HG02938 (cell line): Measurements from ENCODE around the gene DNAJC1.
A peak's percentile ranks its signal among the peaks of the same experiment; 100 is the strongest.
"Not testable (repeated sequence)": the region's sequence is repeated elsewhere in the genome, so short reads cannot be mapped to it uniquely, and the experiment has no call there.

Experiments
- ATAC-seq: cut with Tn5 transposase; IDR thresholded peaks from one replicate; pipeline ENCODE4 v1.9.1; 2021; ENCODE audit warnings: mild to moderate bottlenecking, moderate library complexity; ENCODE audit not compliant: unreplicated experiment

Gene DNAJC1, protein sequence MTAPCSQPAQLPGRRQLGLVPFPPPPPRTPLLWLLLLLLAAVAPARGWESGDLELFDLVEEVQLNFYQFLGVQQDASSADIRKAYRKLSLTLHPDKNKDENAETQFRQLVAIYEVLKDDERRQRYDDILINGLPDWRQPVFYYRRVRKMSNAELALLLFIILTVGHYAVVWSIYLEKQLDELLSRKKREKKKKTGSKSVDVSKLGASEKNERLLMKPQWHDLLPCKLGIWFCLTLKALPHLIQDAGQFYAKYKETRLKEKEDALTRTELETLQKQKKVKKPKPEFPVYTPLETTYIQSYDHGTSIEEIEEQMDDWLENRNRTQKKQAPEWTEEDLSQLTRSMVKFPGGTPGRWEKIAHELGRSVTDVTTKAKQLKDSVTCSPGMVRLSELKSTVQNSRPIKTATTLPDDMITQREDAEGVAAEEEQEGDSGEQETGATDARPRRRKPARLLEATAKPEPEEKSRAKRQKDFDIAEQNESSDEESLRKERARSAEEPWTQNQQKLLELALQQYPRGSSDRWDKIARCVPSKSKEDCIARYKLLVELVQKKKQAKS

GRCh38 chr10:22003177-22003963 lies at the start of gene DNAJC1:
DNAJC1 (minus strand) TSS chr10:22003730; CDS start chr10:22003434, 296 bp downstream.
- peak; percentile 91 for ATAC-seq

GRCh38 chr10:22053048-22053447 lies 49.5 kb upstream of the DNAJC1 start:
- no peak for ATAC-seq

DNA sequence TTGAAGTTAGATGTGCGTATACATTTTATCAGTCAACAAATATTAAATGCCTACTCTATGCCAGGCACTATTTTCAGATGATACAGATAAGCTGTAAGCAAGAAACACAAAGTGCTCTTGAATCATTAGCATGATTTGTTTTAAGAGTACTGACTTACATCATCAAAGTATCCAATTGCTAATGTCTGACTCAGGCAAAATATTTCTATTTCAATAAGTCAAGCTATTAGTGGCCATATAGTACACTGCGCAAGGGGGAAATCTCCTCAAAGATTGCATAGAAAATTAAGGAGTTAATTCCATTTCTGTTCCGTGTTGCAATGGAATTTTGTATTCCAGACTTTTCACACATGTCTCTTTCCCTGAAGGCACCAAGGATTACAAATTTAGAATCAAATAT lies 46.1 kb upstream of the DNAJC1 start:
- ATAC-seq, result no peak

DNA sequence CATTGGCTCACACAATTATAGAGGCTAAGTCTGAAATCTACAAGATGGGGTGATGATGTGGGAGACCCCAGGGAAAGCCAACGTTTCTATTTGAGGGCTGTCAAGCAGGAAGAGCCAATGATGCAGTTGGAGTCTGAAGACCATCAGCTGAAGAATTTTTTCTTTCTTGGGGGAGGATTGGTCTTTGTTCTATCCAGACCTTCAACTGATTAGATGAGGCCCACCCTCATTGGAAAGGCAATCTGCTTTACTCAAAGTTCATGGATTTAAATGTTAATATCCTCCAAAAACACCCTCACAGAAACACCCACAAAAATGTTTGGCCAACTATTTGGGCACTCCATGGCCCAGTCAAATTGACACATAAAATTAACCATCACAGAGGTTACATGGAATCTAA lies 44.3 kb upstream of the DNAJC1 start:
- no peak for ATAC-seq

DNA sequence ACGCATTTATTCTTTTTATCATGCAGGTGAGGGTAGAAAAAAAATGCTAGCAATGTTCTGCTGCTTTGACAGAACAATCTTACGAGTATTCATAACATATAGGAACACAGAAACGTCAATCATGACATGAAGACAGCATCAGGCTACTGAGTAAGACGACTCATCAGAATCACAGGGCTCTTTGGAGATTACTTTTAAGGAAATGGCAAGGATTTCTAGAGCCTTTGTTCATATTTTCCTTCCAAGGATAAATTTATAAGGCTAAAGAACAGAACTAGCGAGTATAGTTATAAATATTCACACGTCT lies 39.8 kb upstream of the DNAJC1 start:
- no peak for ATAC-seq

GRCh38 chr10:22042557-22043326 lies 39.2 kb upstream of the DNAJC1 start:
- ATAC-seq, result no peak

GRCh38 chr10:22034333-22034732 lies 30.8 kb upstream of the DNAJC1 start:
- ATAC-seq, result no peak

- ATAC-seq, result not testable (repeated sequence)
These were observed 28.7 kb upstream of the DNAJC1 start for GRCh38 chr10:22032268-22032667.

GRCh38 chr10:22030421-22030820 lies 26.9 kb upstream of the DNAJC1 start:
- ATAC-seq, result no peak

DNA sequence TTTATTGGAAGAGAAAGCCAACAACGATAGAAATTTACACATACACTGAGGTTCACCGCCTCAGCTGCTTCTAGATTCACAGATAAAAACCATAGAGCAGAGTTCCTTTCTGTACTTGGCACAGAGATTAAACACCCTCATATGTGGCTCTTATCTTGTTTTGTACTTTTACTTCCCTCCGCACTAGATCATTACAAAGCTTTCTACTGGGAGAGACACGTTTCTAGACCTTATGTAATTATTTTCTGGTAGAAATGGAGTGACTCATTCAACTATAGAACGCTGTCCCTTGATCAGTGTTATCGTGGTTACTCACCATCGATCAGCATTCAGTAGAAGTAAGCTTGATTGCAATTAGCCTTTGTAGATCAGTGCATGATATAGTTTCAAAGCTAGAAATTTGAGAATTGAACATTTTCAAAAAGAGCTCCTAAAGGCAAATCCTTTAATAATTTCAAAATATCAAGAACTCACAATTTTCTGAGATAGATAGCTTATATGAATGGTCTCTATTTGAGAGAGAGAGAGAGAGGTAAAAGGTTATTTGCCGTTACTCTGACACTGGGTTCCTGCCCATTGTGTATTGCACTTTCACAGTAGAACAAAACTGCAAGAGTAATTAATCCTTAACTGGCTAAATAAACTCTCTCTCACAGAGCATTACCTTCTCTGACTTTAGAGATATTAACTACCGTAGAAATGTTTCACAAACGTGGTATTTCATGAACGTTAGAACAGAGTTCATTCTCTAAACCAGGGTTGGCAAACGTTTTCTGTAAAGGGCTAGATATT lies 26.1 kb upstream of the DNAJC1 start:
- ATAC-seq, result no peak

GRCh38 chr10:22027364-22028238 lies 24.1 kb upstream of the DNAJC1 start:
- ATAC-seq, result no peak

- no peak for ATAC-seq
These were observed 22.8 kb upstream of the DNAJC1 start for GRCh38 chr10:22026287-22026686.

DNA sequence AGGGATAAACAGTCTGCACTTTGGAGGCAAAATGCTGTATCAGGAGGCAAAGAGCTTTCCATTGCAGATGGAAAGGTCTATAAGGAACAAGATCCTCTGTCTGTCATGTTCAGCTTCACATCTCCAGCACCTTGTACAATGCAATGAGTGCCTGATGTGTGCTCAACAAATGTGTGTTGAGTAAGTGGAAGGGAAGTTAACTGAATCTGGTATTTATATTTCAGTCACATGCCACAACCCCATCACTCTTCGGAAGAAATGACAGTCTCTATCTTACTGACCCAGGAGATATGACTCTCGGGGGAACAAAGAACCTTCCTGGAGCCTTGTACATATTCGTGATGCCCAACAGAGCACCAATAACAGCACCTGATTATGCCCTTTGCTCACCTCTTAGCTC lies 20.0 kb upstream of the DNAJC1 start:
- no peak for ATAC-seq

DNA sequence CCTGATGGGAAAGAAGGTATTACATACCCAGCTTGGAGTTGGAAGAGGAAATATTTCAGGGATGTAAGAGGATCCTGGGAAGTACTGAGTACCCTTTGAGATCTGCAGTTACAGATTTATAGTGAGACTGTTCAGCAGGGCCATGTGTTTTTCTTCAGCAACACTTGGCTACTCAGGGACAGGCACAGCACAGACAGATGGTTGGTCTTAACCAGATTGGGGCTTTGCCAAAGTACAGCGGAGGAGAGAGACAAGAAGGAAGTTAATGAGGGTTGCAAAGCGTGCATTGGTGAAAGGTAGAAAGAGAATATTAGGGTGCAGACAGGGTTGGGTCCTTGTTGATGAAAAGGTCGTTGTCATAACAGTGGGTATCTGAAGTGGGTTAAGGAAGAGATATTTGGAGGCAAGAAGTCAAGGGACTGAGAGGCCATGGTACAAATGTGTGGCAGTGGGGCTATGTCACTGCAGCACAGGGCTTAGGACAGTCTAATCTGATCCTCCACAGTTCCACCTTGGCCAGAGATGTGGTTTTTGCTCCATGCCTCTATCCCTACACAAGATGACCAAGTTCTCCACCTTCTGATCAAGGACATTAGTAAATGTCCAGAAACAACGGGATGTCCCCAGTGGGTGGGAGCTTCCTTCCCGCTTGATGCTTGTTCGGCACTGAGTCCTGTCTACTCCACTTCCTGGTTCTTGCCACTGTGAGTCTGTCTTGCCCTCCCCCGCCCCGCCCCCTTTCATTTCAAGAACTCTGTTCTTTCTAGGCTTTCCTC lies 18.9 kb upstream of the DNAJC1 start:
- ATAC-seq, result no peak

DNA sequence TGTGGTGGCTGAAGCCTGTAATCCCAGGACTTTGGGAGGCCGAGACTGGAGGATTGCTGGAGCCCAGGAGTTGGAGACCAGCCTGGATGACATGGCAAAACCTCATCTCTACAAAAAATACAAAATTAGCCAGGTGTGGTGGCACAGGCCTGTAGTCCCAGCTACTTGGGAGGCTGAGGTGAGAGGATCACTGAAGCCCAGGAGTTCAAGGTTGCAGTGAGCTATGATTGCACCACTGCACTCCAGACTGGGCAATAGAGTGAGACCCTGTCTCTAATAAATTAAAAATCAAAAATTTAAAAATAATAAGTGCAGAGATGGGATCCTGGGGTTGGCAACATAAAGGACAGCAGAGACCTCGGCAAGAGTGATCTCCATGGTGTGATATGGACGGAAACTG lies 17.6 kb upstream of the DNAJC1 start:
- ATAC-seq, result not testable (repeated sequence)

DNA sequence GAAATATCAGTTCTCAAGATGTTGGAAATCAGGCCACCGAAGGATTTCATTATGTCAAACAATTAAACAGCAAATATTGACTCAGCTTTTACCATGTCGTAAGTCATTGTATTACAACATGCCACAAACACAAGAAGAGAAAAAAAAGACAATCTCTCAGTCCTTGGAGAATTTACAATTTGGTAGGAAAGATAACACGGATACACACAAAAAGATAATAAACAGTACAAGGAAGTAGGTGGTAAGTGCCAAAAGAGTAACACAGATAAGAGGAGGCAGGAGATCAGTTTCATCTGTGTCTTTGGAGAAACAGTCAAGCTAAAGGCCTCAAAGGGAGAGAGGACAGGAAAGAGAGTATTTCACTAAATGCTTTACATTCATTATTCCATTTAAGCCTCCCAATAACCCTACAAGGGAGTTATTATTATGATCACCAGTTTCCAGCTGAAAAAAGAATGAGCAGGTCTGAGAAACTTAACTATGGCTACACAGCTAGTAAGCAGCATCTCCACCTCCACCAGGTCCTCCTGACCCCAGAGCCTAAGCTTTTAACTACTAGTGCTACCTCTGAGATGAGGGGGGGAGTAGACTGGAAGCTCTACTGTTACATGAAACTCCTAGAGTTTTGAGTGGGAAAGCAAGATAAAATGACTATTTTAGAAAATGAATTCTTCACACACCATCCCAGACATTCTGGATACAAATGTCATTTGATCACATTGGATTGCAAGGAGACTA lies 13.9 kb upstream of the DNAJC1 start:
- no peak for ATAC-seq

DNA sequence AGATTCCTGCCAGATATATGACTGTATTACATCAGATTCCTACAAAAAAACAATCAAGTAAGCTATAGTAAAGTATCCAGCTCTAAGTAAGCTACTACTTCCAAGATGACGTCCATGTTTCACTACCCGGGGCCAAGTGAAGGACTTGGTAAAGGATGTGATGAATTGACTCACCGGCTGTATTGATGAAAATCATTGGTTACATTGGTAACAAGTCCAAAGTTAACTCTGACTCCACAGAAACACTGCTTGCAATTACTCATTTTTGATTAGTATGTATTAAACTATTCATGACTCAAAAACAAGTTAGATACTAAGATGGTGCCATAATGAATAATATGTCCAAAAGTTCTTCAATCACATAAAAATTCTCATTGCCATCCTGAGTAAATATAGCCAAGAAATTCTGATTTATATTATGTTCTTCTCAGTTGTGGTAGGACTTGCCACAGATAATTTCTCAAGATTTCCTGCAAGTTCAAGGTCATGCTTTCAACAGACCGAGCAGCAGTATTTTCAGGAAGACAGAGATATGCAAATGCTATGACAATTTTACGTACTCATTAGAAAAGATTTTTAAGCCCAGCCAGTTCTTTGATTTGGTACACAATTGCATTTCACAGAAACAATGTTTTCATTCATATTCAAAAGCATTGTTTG lies 12.6 kb upstream of the DNAJC1 start:
- no peak for ATAC-seq
